OCI-LY7 (cell line): ENCODE results near the gene ELMO1. TPM values are rescaled to one million over a fixed set of nuclear protein-coding genes. Genes with fewer than 3 reads are reported as not detected.

Experiments used
- BruUV-seq: library from RNA; stranded (reverse); fragments of 400-500 nt; replicated peaks from 2 replicates; lab custom pipeline; 2021; lab: Mats Ljungman, UMichigan
- CTCF ChIA-PET: fragments of 300-600 bp; sonication (Branson Sonifier 250); formaldehyde crosslinking; loops from one replicate; lab custom pipeline; 2022; ENCODE audit warnings: antibody characterized with exemption; ENCODE audit not compliant: unreplicated experiment; lab: Charles Lee
- POLR2A ChIA-PET: fragments of 300-600 bp; sonication (Branson Sonifier 250); formaldehyde crosslinking; loops from one replicate; lab custom pipeline; 2022; ENCODE audit warnings: antibody characterized with exemption; lab: Charles Lee
- DNase-seq: peaks from one replicate; pipeline ENCODE4 v3.0.0-alpha.2; 2015; ENCODE audit warnings: low spot score
- H2AFZ ChIP-seq: fragments of 200-600 bp; sonication (generic), shearing (Covaris generic); 2 replicates; pipeline ENCODE4 v1.6.1; 2014; ENCODE audit warnings: mild to moderate bottlenecking, antibody characterized with exemption, low read length, moderate library complexity
- H3K27ac ChIP-seq: fragments of 200-600 bp; sonication (generic); 2 replicates; pipeline ENCODE4 v1.5.1; 2014; ENCODE audit warnings: mixed run types, low read depth, mild to moderate bottlenecking, moderate library complexity, low read length, inconsistent platforms; ENCODE audit not compliant: poor library complexity, severe bottlenecking
- H3K36me3 ChIP-seq: fragments of 200-600 bp; sonication (generic); 2 replicates; pipeline ENCODE4 v1.6.1; 2014; ENCODE audit warnings: mild to moderate bottlenecking, antibody characterized with exemption, low read length, moderate library complexity, mixed read lengths; ENCODE audit not compliant: insufficient read depth
- H3K4me1 ChIP-seq: fragments of 200-600 bp; sonication (generic); 2 replicates; pipeline ENCODE4 v1.5.1; 2014; ENCODE audit warnings: mild to moderate bottlenecking, low read length; ENCODE audit not compliant: insufficient read depth, poor library complexity, severe bottlenecking
- H3K4me2 ChIP-seq: fragments of 200-600 bp; sonication (generic); 2 replicates; pipeline ENCODE4 v1.6.1; 2014; ENCODE audit warnings: mild to moderate bottlenecking, low read length
- H3K4me3 ChIP-seq: fragments of 200-600 bp; sonication (generic); 2 replicates; pipeline ENCODE4 v1.5.1; 2014; ENCODE audit warnings: mild to moderate bottlenecking, low read depth, low read length; ENCODE audit not compliant: poor library complexity, severe bottlenecking
- H3K79me2 ChIP-seq: fragments of 200-600 bp; sonication (generic); 2 replicates; pipeline ENCODE4 v1.6.1; 2016; ENCODE audit warnings: low read depth, mild to moderate bottlenecking, low read length, moderate library complexity, mixed read lengths; ENCODE audit not compliant: insufficient read depth
- H3K9me2 ChIP-seq: fragments of 200-600 bp; sonication (generic); 2 replicates; pipeline ENCODE4 v1.6.1; 2016; ENCODE audit warnings: mild to moderate bottlenecking, low read length, mixed read lengths; ENCODE audit not compliant: insufficient read depth
- H3K9me3 ChIP-seq: fragments of 200-600 bp; sonication (generic); 2 replicates; pipeline ENCODE4 v1.6.1; 2014; ENCODE audit warnings: mild to moderate bottlenecking, mixed run types, low read length, mixed read lengths
- H4K20me1 ChIP-seq: fragments of 200-600 bp; sonication (generic); 2 replicates; pipeline ENCODE4 v1.6.1; 2014; ENCODE audit warnings: mild to moderate bottlenecking, antibody characterized with exemption, low read length, moderate library complexity, mixed read lengths; ENCODE audit not compliant: insufficient read depth
- CTCF ChIP-seq: fragments of 200-600 bp; sonication (generic); conservative IDR thresholded peaks from 2 replicates; pipeline ENCODE4 v1.5.1; 2014; ENCODE audit warnings: mild to moderate bottlenecking, antibody characterized with exemption, low read length, moderate library complexity, mixed read lengths
- EZH2phosphoT487 ChIP-seq: fragments of 200-600 bp; sonication (generic); IDR thresholded peaks from 2 replicates; pipeline ENCODE4 v1.6.1; 2018; ENCODE audit warnings: low read depth, borderline replicate concordance, mild to moderate bottlenecking, mixed run types, antibody characterized with exemption, low read length, moderate library complexity, mixed read lengths
- intact Hi-C: fragments of 100-400 bp; cut with micrococcal nuclease; formaldehyde crosslinking; loops from one replicate; pipeline ENCODE4 v1.10.0; 2022; ENCODE audit not compliant: unreplicated experiment
- total RNA-seq, 2 experiments: library from RNA; depleted of rRNA in 1 of 2; stranded (reverse); fragments of >200 nt in 1 of 2; shearing (Covaris generic) in 1 of 2; gene quantifications; 2 replicates each; pipeline ENCODE4 v1.2.3, GENCODE V29; 2014 to 2022

The ELMO1 gene
- total RNA-seq, 2 experiments from 2014 or later, result 101 to 103 TPM

GRCh38 chr7:37290731-37291130 lies 157.9 kb downstream of the ELMO1 start:
- Histone ChIP-seq H4K20me1 (0 out of 2 replicates have a peak, but pooled peaks cover 7% of the 10 kb centered on the region), H3K79me2 (peaks cover 50% of the 10 kb centered on the region), H3K9me2 (no peaks in the 10 kb centered on the region), H3K27ac (peak overlapping the region; percentile 15), H2AFZ (no peak overlapping the region), H3K4me3 (no peak overlapping the region), H3K9me3 (0 out of 2 replicates have a peak, but pooled peaks cover 5% of the 10 kb centered on the region), H3K36me3 (peaks cover 37% of the 10 kb centered on the region), H3K4me1 (peaks cover 46% of the 10 kb centered on the region), H3K4me2 (no peak overlapping the region)
- TF ChIP-seq CTCF (no peak), EZH2phosphoT487 (no peak)
- intact Hi-C loops, result no loop called here
- POLR2A ChIA-PET, result interaction anchor here (1.0 to 1.6 kb wide), 3 partner anchors 15 to 50 kb away, joined by 3 to 7 read pairs (median 4); no protein-coding TSS in a partner anchor
- CTCF ChIA-PET, result no interaction called here
- BruUV-seq, result no TSS peak
- DNase-seq, result no peak

- Histone ChIP-seq H3K36me3 (peaks cover 30% of the 10 kb centered on the region), H3K9me3 (0 out of 2 replicates have a peak, but pooled peaks cover 5% of the 10 kb centered on the region), H3K4me2 (no peak overlapping the region), H3K27ac (peak overlapping the region; percentile 21), H4K20me1 (0 out of 2 replicates have a peak, but pooled peaks cover 12% of the 10 kb centered on the region), H3K4me3 (no peak overlapping the region), H3K9me2 (no peaks in the 10 kb centered on the region), H3K79me2 (peaks cover 59% of the 10 kb centered on the region), H3K4me1 (peaks cover 46% of the 10 kb centered on the region), H2AFZ (no peak overlapping the region)
- ChIA-PET CTCF (no interaction called here), POLR2A (interaction anchor here (0.5 to 1.6 kb wide), 4 partner anchors 16 to 167 kb away, joined by 3 to 7 read pairs (median 4); no protein-coding TSS in a partner anchor)
- BruUV-seq, result no TSS peak
- DNase-seq, result no peak
- intact Hi-C loops, result no loop called here
- TF ChIP-seq EZH2phosphoT487 (no peak), CTCF (no peak)
Observed at GRCh38 chr7:37289781-37290180, 158.9 kb downstream of the ELMO1 start.

- Histone ChIP-seq H3K4me2 (no peak overlapping the region; the same call in 1 of the 2 replicates), H3K36me3 (peaks cover 27% of the 10 kb centered on the region), H2AFZ (no peak overlapping the region), H3K9me2 (no peaks in the 10 kb centered on the region), H3K79me2 (peaks cover 62% of the 10 kb centered on the region), H4K20me1 (peaks cover 14% of the 10 kb centered on the region; the same call in 1 of the 2 replicates), H3K27ac (peak overlapping the region; percentile 21), H3K4me1 (peaks cover 46% of the 10 kb centered on the region), H3K4me3 (no peak overlapping the region), H3K9me3 (0 out of 2 replicates have a peak, but pooled peaks cover 3% of the 10 kb centered on the region)
- BruUV-seq, result no TSS peak
- TF ChIP-seq EZH2phosphoT487 (no peak), CTCF (no peak)
- POLR2A ChIA-PET, result no interaction called here
- intact Hi-C loops, result no loop called here
- no peak for DNase-seq
- CTCF ChIA-PET, result no interaction called here
Observed at GRCh38 chr7:37289367-37289766, 159.3 kb downstream of the ELMO1 start.
